Measurements from ENCODE around the gene CACNB4.

Gene CACNB4

GRCh38 chr2:152068226-152068625 is 30.6 kb downstream of the CACNB4 start:
- H3K4me3 ChIP-seq (ENCODE audit: low read depth, low read length), result no peak overlapping the region
- no peak for TF ChIP-seq CTCF (IDR thresholded peaks at IDR 0.05; ENCODE audit: low read depth, low read length, missing control alignments)
- in situ Hi-C loops (cut with HindIII; ENCODE audit: low sequenced_read_pairs), result no loop called here
- no peak for DNase-seq (ENCODE audit: low read depth)

- TF ChIP-seq CTCF (IDR thresholded peaks at IDR 0.05; ENCODE audit: low read depth, low read length, missing control alignments), result no peak
- in situ Hi-C loops (cut with HindIII; ENCODE audit: low sequenced_read_pairs), result no loop called here
- H3K4me3 ChIP-seq (ENCODE audit: low read depth, low read length), result no peak overlapping the region
- no peak for DNase-seq (ENCODE audit: low read depth)
Measured at GRCh38 chr2:152067823-152068222, 31.0 kb downstream of the CACNB4 start.

- in situ Hi-C loops (cut with HindIII; ENCODE audit: low sequenced_read_pairs), result no loop called here
- no peak for TF ChIP-seq CTCF (IDR thresholded peaks at IDR 0.05; ENCODE audit: low read depth, low read length, missing control alignments)
- no peak overlapping the region for H3K4me3 ChIP-seq (ENCODE audit: low read depth, low read length)
- no peak for DNase-seq (ENCODE audit: low read depth)
Measured at GRCh38 chr2:152065945-152066344, 32.9 kb downstream of the CACNB4 start.

GRCh38 chr2:152064001-152064400 is 34.8 kb downstream of the CACNB4 start:
- no peak for DNase-seq (ENCODE audit: low read depth)
- in situ Hi-C loops (cut with HindIII; ENCODE audit: low sequenced_read_pairs), result no loop called here
- no peak for TF ChIP-seq CTCF (IDR thresholded peaks at IDR 0.05; ENCODE audit: low read depth, low read length, missing control alignments)
- H3K4me3 ChIP-seq (ENCODE audit: low read depth, low read length), result no peak overlapping the region

- in situ Hi-C loops (cut with HindIII; ENCODE audit: low sequenced_read_pairs), result no loop called here
- DNase-seq (ENCODE audit: low read depth), result no peak
Measured at GRCh38 chr2:152063325-152063924, 35.4 kb downstream of the CACNB4 start.

More at GRCh38 chr2:152063325-152063924, 35.4 kb downstream of the CACNB4 start:
- no peak overlapping the region for H3K4me3 ChIP-seq (ENCODE audit: low read depth, low read length)
- TF ChIP-seq CTCF (IDR thresholded peaks at IDR 0.05; ENCODE audit: low read depth, low read length, missing control alignments), result no peak
